ENCODE data around the gene SGPL1. TPM values are rescaled to one million over a fixed set of nuclear protein-coding genes. Genes with fewer than 3 reads are reported as not detected.

The SGPL1 gene
- total RNA-seq, 1 experiment from 2014 or later: 69.4 TPM

GRCh38 chr10:70908406-70909296, 92.9 kb downstream of the SGPL1 start:
- ChIA-PET CTCF (no interaction called here), RAD21 (ENCODE audit: low non-redundant PET in 1 of 2, low total read pairs in 2 of 2, uncharacterized antibody in 2 of 2, unreplicated experiment in 2 of 2) (no interaction called here), POLR2A (no interaction called here)
- Histone ChIP-seq H3K9ac (ENCODE audit: low read length) (no peak overlapping the region), H3K27ac (ENCODE audit: low read depth, low read length) (no peak overlapping the region), H3K4me2 (ENCODE audit: low read length) (no peak overlapping the region), H3K4me3 (replicated peaks in 1 of 2; ENCODE audit: low read depth in 1 of 2, low read length in 2 of 2) (no peak overlapping the region), H3K9me2 (ENCODE audit: insufficient read depth) (no peaks in the 10 kb centered on the region), H3K4me1 (ENCODE audit: control insufficient read depth in 1 of 2, insufficient read depth in 2 of 2, low read length in 2 of 2) (no peaks in the 10 kb centered on the region), H3K36me3 (ENCODE audit: control insufficient read depth in 1 of 2, insufficient read depth in 2 of 2, low read length in 2 of 2) (no peaks in the 10 kb centered on the region), H4K20me1 (ENCODE audit: insufficient read depth) (no peaks in the 10 kb centered on the region), H2AFZ (ENCODE audit: low read depth, low read length, poor library complexity, severe bottlenecking) (no peak overlapping the region), H3K27me3 (ENCODE audit: insufficient read depth, low read length) (no peaks in the 10 kb centered on the region), H3K79me2 (ENCODE audit: insufficient read depth, low read length) (no peaks in the 10 kb centered on the region), H3K9me3 (ENCODE audit: control insufficient read depth in 1 of 2, insufficient read depth in 1 of 2, low read depth in 1 of 2, low read length in 2 of 2) (no peaks in the 10 kb centered on the region)
- no peak for ATAC-seq
- TF ChIP-seq CEBPB (IDR thresholded peaks at IDR 0.05; ENCODE audit: low read depth) (no peak), RAD21 (IDR thresholded peaks at IDR 0.05; ENCODE audit: low read depth) (no peak), POLR2AphosphoS5 (IDR thresholded peaks at IDR 0.05; ENCODE audit: low read depth, low read length) (no peak), JUND (IDR thresholded peaks at IDR 0.05) (no peak), POLR2A (IDR thresholded peaks at IDR 0.05; ENCODE audit: borderline replicate concordance, extremely low read depth, insufficient read depth, insufficient read length) (no peak), SIN3A (IDR thresholded peaks at IDR 0.05; ENCODE audit: low read depth) (no peak), ELF1 (IDR thresholded peaks at IDR 0.05; ENCODE audit: borderline replicate concordance, low read depth) (no peak), CTCF (IDR thresholded peaks at IDR 0.05 in 2 of 3, conservative IDR thresholded peaks at IDR 0.05 in 1 of 3; ENCODE audit: borderline replicate concordance in 1 of 3, insufficient read depth in 1 of 3, low read depth in 2 of 3, low read length in 2 of 3) (no peak), MAX (IDR thresholded peaks at IDR 0.05) (no peak), CBX3 (IDR thresholded peaks at IDR 0.05; ENCODE audit: low read depth) (no peak), SRF (IDR thresholded peaks at IDR 0.05; ENCODE audit: low read depth) (no peak), EGR1 (IDR thresholded peaks at IDR 0.05; ENCODE audit: low read depth) (no peak), EZH2phosphoT487 (IDR thresholded peaks at IDR 0.05; ENCODE audit: borderline replicate concordance) (no peak)
- no TSS peak for BruUV-seq (replicated peaks)
- intact Hi-C loops (cut with micrococcal nuclease): no loop called here
- DNase-seq (ENCODE audit: low read depth, low spot score): no peak

Data from HCT116 (cell line).